ENCODE measurements around the gene PHF19. TPM values are rescaled to one million over a fixed set of nuclear protein-coding genes. Genes with fewer than 3 reads are reported as not detected.

The PHF19 gene
- total and polyA plus RNA-seq, 2 of the 8 experiments (the other 6 are each of a cell fraction or from before 2014, with no cell fraction given), result 28.2 to 31.8 TPM

DNA sequence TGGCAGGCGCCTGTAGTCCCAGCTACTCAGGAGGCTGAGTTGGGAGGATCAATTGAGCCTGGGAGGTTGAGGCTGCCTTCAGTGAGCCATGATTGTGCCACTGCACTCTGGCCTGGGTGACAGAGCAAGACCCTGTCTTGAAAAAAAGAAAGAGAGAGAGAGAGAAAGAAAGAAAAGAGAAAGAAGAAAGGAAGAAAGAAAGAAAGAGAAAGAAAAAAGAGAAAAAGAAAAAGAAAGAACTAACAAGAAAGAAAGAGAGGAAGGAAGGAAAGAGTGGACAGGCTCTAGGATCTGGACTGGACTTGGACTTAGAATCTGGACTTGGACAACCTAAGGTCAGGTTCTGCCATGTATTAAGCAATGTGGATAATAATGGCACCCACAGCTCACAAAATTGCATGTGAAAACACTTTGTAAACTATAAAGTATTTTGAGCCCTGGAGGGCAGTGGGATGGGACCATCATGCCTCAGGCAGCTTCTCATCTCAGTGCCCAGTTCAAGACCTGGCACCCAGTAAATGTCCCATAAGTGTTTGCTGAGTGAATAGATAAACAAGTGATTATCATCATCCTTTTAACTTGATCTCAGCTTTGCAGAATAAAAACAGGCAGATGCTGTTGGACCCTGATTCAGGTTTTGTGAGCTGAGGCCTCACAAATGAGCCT is 12.8 kb upstream of the PHF19 start (continued):
- TF ChIP-seq RAD21 (IDR thresholded peaks at IDR 0.05 in 1 of 2, conservative IDR thresholded peaks at IDR 0.05 in 1 of 2; ENCODE audit: low read depth in 2 of 2, low read length in 2 of 2), result no peak
- no peak for TF ChIP-seq ASH2L (IDR thresholded peaks at IDR 0.05; ENCODE audit: low read length)
- no peak for TF ChIP-seq SIRT6 (IDR thresholded peaks at IDR 0.05; ENCODE audit: low read length)
- no peak for TF ChIP-seq SP2 (IDR thresholded peaks at IDR 0.05; ENCODE audit: low read length)
- TF ChIP-seq BACH1 (IDR thresholded peaks at IDR 0.05; ENCODE audit: low read length), result no peak
